GM18526 (cell line): ENCODE results near the gene EIF4A3.

ENCODE experiments used
- POLR2A ChIP-seq: IDR thresholded peaks from 3 replicates; pipeline ENCODE4 v1.6.1; 2011; ENCODE audit not compliant: insufficient read length; ENCODE audit errors: extremely low read depth

The EIF4A3 gene

DNA sequence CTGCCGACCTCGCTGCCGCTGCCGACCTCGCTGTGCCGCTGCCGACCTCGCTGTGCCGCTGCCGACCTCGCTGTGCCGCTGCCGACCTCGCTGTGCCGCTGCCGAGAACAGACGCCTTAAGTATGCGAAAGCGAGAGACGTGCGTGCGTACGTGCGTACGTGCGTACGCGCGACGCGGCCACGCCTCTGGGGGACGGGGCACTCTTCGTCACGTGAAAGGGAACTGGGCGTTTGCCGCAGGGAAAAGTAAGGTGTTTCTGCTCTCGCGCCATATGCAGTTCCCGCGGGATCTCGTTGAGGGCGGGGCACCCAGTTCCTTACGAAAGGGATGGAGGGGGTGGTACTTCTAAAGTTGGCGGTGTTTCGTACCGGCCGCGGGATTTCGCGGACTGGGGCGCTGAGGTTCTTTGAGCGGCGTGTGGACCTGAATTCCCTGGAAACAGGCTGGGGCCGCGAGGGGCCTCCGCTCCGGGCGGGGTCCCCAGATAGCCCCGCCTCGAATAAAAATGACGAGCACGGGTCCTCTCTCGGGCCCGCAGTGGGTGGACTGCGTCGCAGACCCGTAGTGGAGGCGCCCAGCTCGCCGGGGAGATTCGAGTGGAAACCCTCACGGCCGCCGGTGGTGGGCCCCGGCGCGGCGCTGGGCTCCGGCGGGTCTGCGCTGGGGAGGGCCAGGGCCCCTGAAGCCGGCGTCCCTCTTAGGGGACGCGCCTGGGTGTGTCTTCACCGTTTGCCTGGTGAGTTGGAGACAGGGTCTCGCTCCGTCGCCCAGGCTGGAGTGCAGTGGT, at the start of gene EIF4A3:
TSS of gene EIF4A3 (minus strand) at position 94 of the 788 bp plus-strand sequence. CDS start 167 bp downstream, outside the sequence.
- peak; percentile 97 for TF ChIP-seq POLR2A

DNA sequence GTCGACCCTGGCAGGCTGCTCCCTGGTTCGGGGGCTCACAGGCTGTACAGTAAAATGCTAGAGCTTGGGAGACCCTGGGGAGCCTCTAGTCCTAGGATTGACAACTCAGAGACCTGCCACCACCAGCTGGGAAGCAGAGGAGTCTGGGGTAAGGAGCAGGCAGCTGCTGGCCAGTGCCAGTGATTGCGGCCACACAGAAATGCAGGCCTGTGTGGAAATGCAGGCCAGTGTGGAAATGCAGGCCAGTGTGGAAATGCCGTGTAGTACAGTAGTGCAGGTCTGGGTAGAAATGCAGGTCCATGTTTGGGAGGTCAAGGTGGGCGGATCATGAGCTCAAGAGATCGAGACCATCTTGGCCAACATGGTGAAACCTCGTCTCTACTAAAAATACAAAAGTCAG, 49.7 kb upstream of the EIF4A3 start:
- TF ChIP-seq POLR2A, result no peak

DNA sequence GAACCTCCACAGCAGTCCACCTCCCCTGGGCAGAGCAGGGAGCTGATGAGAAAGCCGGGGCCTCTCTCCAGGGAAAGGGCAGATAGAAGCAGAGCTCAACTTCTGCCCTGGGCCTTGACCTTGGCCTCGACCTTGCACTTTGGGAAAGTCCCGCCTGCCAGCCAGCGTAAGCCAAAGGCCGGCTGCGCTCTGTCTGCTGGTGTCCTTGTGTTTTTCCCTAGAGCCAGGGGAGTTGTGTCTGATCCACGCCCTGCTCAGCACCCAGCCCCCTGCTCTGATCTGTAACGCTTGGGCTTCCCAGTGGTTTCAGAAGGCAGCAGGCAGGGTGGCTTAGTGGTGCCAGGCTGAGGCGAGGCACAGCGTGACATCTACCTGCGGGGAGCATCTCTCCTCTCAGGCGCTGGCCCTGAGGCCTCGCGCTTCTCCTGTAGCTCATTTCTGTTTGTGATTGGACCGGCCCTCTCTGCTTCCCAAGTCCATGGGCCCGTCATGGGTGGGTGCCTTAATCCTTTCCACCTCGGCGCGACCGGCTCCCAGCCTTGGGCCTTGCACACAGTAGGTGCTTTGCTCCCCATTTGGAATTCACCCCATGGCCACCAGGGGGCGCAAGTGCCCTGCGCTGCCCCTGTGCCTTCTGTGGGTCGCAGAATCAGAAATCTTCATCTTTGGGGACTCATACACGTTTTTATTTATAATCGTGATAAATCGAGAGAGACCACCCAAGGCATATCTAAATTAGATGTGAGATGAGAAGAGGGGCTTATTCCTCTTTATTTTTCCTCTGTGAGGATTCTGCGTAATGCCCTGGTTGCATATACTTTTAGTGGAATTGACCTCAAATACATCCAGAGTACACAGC, 49.0 kb upstream of the EIF4A3 start:
- TF ChIP-seq POLR2A, result no peak

GRCh38 chr17:80195141-80195540, 48.2 kb upstream of the EIF4A3 start:
- no peak for TF ChIP-seq POLR2A

GRCh38 chr17:80191865-80192661, 45.1 kb upstream of the EIF4A3 start:
- TF ChIP-seq POLR2A, result no peak

DNA sequence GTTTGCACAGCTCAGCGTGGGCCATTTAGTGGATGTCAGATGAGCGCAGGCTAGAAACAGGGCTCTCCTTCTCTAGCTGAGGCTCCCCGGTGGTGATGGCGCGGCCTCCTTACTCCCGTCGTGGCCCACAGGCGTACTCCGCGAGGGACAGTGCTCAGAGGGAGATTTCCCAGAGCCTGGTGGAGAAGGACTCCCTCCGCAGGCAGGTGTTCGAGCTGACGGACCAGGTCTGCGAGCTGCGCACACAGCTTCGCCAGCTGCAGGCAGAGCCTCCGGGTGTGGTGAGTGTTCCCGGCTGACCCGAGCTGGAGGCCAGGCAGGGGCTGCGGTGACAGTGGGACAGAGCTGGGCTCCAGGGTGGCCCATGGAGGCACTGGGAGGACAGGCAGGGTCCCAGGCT, 44.3 kb upstream of the EIF4A3 start:
- TF ChIP-seq POLR2A, result no peak

DNA sequence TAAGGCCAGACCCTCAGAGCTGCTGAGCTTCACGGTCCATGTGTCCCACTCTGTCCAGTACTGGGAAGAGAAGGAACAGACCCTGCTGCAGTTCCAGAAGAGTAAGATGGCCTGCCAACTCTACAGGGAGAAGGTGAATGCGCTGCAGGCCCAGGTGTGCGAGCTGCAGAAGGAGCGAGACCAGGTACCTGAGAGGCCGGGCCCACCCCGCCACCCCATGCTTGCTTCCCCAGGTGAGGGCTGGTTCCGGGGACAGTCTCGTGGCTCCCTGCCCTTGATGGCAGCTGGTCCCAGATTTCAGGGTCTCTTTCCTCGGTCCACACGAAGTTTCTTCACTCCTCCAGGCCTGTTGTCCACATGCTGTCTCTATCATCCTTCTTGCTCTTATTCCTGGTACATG, 43.8 kb upstream of the EIF4A3 start:
- no peak for TF ChIP-seq POLR2A

DNA sequence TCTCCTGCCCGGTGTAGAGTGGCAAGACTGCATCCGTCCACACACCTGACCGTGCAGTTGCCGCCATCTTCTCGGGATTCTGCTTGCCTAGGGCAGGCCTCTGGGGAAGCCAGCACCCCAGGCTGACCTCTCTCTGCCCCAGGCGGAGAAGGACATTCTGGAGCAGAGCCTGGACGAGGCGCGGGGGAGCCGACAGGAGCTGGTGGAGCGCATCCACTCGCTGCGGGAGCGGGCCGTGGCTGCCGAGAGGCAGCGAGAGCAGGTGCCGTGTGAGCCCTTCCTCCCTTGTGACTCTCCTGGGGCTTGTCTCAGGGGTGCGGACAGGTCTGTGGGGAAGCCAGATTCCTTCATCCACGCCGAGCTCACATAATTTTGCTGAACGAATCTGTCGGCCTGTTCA, 42.7 kb upstream of the EIF4A3 start:
- no peak for TF ChIP-seq POLR2A

GRCh38 chr17:80187515-80187941, 40.6 kb upstream of the EIF4A3 start:
- no peak for TF ChIP-seq POLR2A

- no peak for TF ChIP-seq POLR2A
Measured at GRCh38 chr17:80187090-80187489, 40.2 kb upstream of the EIF4A3 start.

DNA sequence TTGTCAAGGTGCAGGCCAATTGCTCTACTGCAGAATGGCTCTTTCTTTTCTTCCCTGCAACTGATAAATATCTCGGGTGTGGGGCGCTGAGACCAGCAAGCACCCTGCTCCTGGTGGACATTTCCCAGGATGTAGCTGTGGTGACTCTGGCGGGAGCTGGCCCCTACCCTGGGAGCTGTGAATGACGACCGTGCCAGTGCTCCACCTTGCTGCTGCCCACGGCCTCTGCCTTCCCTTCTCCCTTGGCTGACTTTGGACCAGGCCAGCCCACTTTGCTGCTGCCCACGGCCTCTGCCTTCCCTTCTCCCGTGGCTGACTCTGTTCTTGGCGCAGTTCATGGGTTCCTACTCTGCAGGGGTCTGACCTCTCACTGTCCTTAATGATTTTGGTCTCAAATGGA, 39.0 kb upstream of the EIF4A3 start:
- TF ChIP-seq POLR2A, result no peak

DNA sequence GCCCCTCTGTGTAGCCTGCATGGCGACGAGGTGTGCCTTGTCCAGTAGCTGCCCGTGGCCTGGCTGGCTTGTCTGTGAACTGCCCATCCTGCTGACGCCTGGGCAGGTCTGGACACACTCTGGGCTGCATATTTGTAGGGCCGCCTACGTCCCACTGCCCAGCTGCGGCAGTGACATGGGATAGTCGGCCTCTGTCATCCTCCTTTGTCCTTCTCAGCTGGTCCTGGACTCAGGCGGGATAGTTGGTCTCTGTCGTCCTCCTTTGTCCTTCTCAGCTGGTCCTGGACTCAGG, 37.4 kb upstream of the EIF4A3 start:
- no peak for TF ChIP-seq POLR2A

DNA sequence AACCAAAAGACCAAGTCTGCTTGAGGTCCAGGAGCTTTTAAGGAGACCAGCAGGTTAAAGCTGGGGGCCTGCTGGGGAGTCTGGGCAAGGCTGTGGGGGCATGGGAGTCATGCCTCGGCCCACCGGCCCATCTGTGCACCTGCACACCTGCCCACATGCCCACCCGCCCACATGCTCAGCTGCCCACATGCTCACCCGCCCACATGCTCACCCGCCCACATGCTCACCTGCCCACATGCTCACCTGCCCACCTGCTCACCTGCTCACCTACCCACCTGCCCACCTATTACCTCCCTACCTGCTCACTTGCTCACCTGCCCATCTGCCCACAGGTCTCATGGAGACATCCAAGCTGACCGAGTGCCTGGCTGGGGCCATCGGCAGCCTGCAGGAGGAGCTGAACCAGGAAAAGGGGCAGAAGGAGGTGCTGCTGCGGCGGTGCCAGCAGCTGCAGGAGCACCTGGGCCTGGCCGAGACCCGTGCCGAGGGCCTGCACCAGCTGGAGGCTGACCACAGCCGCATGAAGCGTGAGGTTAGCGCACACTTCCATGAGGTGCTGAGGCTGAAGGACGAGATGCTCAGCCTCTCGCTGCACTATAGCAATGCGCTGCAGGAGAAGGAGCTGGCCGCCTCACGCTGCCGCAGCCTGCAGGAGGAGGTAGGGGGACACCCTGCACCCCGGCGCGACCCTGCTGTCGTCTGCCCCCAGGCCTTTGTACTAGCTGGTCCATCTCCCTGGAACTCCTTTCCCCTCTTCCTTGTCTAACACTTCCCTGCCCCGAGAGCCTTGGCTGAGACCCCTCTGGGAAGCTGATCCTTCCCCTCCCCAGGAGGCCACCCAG, 36.9 kb upstream of the EIF4A3 start:
- no peak for TF ChIP-seq POLR2A

DNA sequence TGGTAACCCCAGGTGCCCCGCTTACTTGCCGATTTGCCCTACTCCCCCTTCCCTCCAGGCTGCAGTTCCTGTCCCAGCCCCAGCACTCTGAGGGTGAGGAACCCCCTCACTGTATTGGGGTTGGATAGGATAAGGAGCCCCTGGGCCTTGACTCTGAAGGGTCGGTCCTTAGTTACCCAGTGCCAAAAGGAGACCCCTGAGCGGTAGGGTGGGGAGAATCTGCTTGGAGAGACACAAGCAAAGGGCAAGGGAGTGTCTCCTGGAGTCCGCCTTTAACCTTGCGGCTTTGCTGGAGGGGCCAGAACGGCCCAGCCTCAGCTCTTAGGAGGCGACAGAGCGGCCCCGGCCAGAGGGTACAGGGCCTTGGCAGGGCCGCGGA, 35.9 kb upstream of the EIF4A3 start:
- no peak for TF ChIP-seq POLR2A
